ENCODE data around the gene PPM1E.

PPM1E gene

DNA sequence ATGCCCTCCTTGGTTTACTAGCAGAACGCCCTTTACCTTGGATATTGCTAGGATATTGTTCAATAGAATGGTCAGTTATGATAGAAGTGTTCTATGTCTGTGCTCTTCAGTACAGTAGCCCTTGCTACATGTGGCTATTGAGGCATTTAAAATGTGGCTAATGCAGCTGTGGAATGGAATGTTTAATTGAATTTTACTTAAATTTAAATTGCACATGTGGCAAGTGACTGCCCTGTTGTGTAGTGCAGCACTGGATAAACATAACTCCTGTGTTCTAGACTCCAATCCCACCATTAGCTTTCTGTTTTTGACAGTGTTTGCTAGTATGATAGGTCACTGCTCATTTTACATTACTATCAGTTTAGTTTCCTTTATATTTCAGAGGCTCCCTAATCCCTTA, 33.4 kb upstream of the PPM1E start:
- Histone ChIP-seq H3F3A (ENCODE audit: low read depth) (no peaks in the 10 kb centered on the region), H3K9me3 (ENCODE audit: insufficient read depth, low read depth, low read length) (no peaks in the 10 kb centered on the region), H3K27me3 (ENCODE audit: insufficient read depth, low read length, poor library complexity, severe bottlenecking) (no peaks in the 10 kb centered on the region), H4K20me1 (ENCODE audit: insufficient read depth, low read length, poor library complexity, severe bottlenecking) (no peaks in the 10 kb centered on the region), H3K4me2 (ENCODE audit: low read depth, low read length, poor library complexity, severe bottlenecking) (no peak overlapping the region), H3K4me1 (ENCODE audit: insufficient read depth, low read length, poor library complexity, severe bottlenecking) (no peaks in the 10 kb centered on the region), H3K36me3 (ENCODE audit: insufficient read depth, low read length) (peaks cover 24% of the 10 kb centered on the region; the same call in 1 of the 2 replicates), H2AFZ (ENCODE audit: low read length) (no peak overlapping the region), H3K9me2 (replicated peaks; ENCODE audit: low read depth, low read length) (no peaks in the 10 kb centered on the region), H3K79me2 (ENCODE audit: insufficient read depth, low read length) (no peaks in the 10 kb centered on the region), H3K4me3 (ENCODE audit: low read length, poor library complexity, severe bottlenecking) (no peak overlapping the region), H3K9ac (ENCODE audit: low read depth, low read length, poor library complexity, severe bottlenecking) (no peak overlapping the region)
- TF ChIP-seq, protein P1, sequence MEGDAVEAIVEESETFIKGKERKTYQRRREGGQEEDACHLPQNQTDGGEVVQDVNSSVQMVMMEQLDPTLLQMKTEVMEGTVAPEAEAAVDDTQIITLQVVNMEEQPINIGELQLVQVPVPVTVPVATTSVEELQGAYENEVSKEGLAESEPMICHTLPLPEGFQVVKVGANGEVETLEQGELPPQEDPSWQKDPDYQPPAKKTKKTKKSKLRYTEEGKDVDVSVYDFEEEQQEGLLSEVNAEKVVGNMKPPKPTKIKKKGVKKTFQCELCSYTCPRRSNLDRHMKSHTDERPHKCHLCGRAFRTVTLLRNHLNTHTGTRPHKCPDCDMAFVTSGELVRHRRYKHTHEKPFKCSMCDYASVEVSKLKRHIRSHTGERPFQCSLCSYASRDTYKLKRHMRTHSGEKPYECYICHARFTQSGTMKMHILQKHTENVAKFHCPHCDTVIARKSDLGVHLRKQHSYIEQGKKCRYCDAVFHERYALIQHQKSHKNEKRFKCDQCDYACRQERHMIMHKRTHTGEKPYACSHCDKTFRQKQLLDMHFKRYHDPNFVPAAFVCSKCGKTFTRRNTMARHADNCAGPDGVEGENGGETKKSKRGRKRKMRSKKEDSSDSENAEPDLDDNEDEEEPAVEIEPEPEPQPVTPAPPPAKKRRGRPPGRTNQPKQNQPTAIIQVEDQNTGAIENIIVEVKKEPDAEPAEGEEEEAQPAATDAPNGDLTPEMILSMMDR (conservative IDR thresholded peaks at IDR 0.05; ENCODE audit: low read length): no peak
- TF ChIP-seq EZH2phosphoT487 (IDR thresholded peaks at IDR 0.05; ENCODE audit: borderline replicate concordance): no peak

DNA sequence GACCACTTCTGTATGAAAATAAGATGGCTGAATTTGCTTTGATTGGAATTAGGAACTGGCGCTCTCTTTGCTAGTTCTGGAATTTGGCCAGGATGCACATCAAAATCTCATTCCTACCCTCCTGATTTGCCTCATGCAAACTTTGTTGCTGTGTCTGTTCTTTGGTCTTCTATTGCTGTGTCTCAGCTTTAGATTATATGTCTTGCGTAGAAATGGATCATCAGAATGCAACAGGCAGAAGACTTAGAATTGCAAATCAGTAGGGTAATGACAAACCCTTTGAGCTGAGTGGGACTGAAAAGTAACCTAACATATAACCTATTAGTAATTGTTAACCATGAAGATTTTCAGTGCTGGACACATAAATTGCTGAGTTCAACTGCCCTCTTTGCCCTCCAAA, 33.0 kb upstream of the PPM1E start:
- Histone ChIP-seq H3K9me2 (replicated peaks; ENCODE audit: low read depth, low read length) (no peaks in the 10 kb centered on the region), H3K9me3 (ENCODE audit: insufficient read depth, low read depth, low read length) (no peaks in the 10 kb centered on the region), H3K4me1 (ENCODE audit: insufficient read depth, low read length, poor library complexity, severe bottlenecking) (no peaks in the 10 kb centered on the region), H3F3A (ENCODE audit: low read depth) (no peaks in the 10 kb centered on the region), H3K27me3 (ENCODE audit: insufficient read depth, low read length, poor library complexity, severe bottlenecking) (no peaks in the 10 kb centered on the region), H2AFZ (ENCODE audit: low read length) (no peak overlapping the region), H4K20me1 (ENCODE audit: insufficient read depth, low read length, poor library complexity, severe bottlenecking) (no peaks in the 10 kb centered on the region), H3K9ac (ENCODE audit: low read depth, low read length, poor library complexity, severe bottlenecking) (no peak overlapping the region), H3K4me2 (ENCODE audit: low read depth, low read length, poor library complexity, severe bottlenecking) (no peak overlapping the region), H3K4me3 (ENCODE audit: low read length, poor library complexity, severe bottlenecking) (no peak overlapping the region), H3K79me2 (ENCODE audit: insufficient read depth, low read length) (no peaks in the 10 kb centered on the region), H3K36me3 (ENCODE audit: insufficient read depth, low read length) (peaks cover 24% of the 10 kb centered on the region; the same call in 1 of the 2 replicates)
- TF ChIP-seq, protein P1 (conservative IDR thresholded peaks at IDR 0.05; ENCODE audit: low read length): no peak
- no peak for TF ChIP-seq EZH2phosphoT487 (IDR thresholded peaks at IDR 0.05; ENCODE audit: borderline replicate concordance)

DNA sequence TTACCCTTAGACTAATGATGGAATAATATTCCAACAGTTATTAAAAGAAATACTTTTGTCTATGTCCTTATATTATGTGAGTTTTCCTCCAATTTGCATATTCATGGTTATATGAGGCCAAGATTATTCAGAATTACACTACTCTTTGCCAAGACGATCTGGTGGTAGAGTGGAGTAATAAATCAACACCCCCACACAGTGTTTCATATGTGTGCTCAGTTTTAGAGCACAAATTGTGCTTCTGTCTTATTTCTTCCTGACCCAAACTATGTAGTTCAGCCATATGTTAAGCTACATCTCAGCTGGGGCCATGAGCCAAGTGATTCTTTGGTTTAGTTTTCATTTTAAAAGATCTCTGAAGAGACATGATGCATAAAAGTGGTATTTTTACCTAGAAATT, 26.9 kb upstream of the PPM1E start:
- no peak overlapping the region for H3K9ac ChIP-seq (ENCODE audit: low read depth, low read length, poor library complexity, severe bottlenecking)
- H3K79me2 ChIP-seq (ENCODE audit: insufficient read depth, low read length): no peaks in the 10 kb centered on the region
- H3K9me3 ChIP-seq (ENCODE audit: insufficient read depth, low read depth, low read length): no peaks in the 10 kb centered on the region
- no peaks in the 10 kb centered on the region for H3K4me1 ChIP-seq (ENCODE audit: insufficient read depth, low read length, poor library complexity, severe bottlenecking)
- H3F3A ChIP-seq (ENCODE audit: low read depth): no peaks in the 10 kb centered on the region
- no peaks in the 10 kb centered on the region for H3K27me3 ChIP-seq (ENCODE audit: insufficient read depth, low read length, poor library complexity, severe bottlenecking)
- H4K20me1 ChIP-seq (ENCODE audit: insufficient read depth, low read length, poor library complexity, severe bottlenecking): no peaks in the 10 kb centered on the region
- peaks cover 18% of the 10 kb centered on the region; the same call in 1 of the 2 replicates for H3K36me3 ChIP-seq (ENCODE audit: insufficient read depth, low read length)
- H3K4me3 ChIP-seq (ENCODE audit: low read length, poor library complexity, severe bottlenecking): no peak overlapping the region
- H3K9me2 ChIP-seq (replicated peaks; ENCODE audit: low read depth, low read length): no peaks in the 10 kb centered on the region
- no peak overlapping the region for H3K4me2 ChIP-seq (ENCODE audit: low read depth, low read length, poor library complexity, severe bottlenecking)
- no peak for TF ChIP-seq EZH2phosphoT487 (IDR thresholded peaks at IDR 0.05; ENCODE audit: borderline replicate concordance)
- TF ChIP-seq, protein P1 (conservative IDR thresholded peaks at IDR 0.05; ENCODE audit: low read length): no peak
- no peak overlapping the region for H2AFZ ChIP-seq (ENCODE audit: low read length)

Data from Loucy (cell line).